MM.1S (cell line): ENCODE measurements around the gene PLA2G3.

Source experiments
- EZH2 ChIP-seq: fragments of 300-600 bp; sonication (generic); optimal IDR thresholded peaks from 2 replicates; pipeline ENCODE3; 2017; ENCODE audit warnings: low read depth, mild to moderate bottlenecking, antibody characterized with exemption, low read length, mixed read lengths
- EZH2phosphoT487 ChIP-seq: fragments of 300-600 bp; sonication (generic); IDR thresholded peaks from 2 replicates; pipeline ENCODE4 v1.6.1; 2018; ENCODE audit warnings: antibody characterized with exemption, low read length
- TF ChIP-seq, protein P1 (sequence below): fragments of 300-600 bp; sonication (generic); IDR thresholded peaks from 2 replicates; pipeline ENCODE4 v1.5.1; 2016; ENCODE audit warnings: antibody characterized with exemption, low read length, mixed read lengths

DNA sequence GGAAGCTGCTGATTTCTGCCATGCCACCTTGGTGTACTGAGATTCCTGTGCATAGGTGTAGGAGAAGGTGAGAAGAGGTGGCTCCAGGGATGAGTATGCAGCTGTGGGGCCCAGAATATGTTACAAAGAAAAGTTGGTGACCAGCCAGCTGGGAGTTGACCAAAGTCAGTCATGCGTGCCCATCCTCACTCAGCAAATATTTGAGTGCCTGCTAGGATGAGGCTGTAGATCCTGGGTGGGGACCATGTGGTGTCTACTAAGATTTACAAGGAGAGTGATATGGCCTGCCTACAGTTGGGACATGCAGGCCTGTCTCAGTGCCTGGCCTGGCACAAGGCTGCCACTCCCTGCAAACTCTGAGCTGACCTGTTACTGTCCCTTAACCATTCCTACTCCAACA lies 39.0 kb upstream of the PLA2G3 start:
- TF ChIP-seq, protein P1, sequence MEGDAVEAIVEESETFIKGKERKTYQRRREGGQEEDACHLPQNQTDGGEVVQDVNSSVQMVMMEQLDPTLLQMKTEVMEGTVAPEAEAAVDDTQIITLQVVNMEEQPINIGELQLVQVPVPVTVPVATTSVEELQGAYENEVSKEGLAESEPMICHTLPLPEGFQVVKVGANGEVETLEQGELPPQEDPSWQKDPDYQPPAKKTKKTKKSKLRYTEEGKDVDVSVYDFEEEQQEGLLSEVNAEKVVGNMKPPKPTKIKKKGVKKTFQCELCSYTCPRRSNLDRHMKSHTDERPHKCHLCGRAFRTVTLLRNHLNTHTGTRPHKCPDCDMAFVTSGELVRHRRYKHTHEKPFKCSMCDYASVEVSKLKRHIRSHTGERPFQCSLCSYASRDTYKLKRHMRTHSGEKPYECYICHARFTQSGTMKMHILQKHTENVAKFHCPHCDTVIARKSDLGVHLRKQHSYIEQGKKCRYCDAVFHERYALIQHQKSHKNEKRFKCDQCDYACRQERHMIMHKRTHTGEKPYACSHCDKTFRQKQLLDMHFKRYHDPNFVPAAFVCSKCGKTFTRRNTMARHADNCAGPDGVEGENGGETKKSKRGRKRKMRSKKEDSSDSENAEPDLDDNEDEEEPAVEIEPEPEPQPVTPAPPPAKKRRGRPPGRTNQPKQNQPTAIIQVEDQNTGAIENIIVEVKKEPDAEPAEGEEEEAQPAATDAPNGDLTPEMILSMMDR: no peak
- TF ChIP-seq EZH2: no peak
- no peak for TF ChIP-seq EZH2phosphoT487
